HCT116 (cell line): ENCODE measurements around the gene CCNE1. TPM values are rescaled to one million over a fixed set of nuclear protein-coding genes. Genes with fewer than 3 reads are reported as not detected.
"Not testable (repeated sequence)": the region's sequence is repeated elsewhere in the genome, so short reads cannot be mapped to it uniquely, and the experiment has no call there.

Source experiments
- ATAC-seq: fragments of 200-7000 bp; cut with Tn5 transposase; 2 replicates; pipeline ENCODE4 v1.9.1; 2020; ENCODE audit warnings: mild to moderate bottlenecking, moderate library complexity
- BruUV-seq: library from RNA; stranded (reverse); fragments of 400-500 nt; replicated peaks from 2 replicates; lab custom pipeline; 2021; lab: Mats Ljungman, UMichigan
- CTCF ChIA-PET: fragments of 300-600 bp; sonication (Branson Sonifier 250); formaldehyde crosslinking; loops from one replicate; lab custom pipeline; 2021; ENCODE audit warnings: antibody characterized with exemption; lab: Charles Lee
- POLR2A ChIA-PET: fragments of 300-600, 350-600 bp; sonication (Branson Sonifier 250); formaldehyde crosslinking; loops from one replicate; lab custom pipeline; 2021; ENCODE audit warnings: antibody characterized with exemption; lab: Charles Lee
- RAD21 ChIA-PET, 2 experiments: fragments of 300-600 bp; sonication (Branson Sonifier 250); formaldehyde crosslinking; loops; one replicate each; lab custom pipeline; 2023; ENCODE audit warnings: low total read pairs in 2 of 2; ENCODE audit not compliant: uncharacterized antibody in 2 of 2, unreplicated experiment in 2 of 2, low non-redundant PET in 1 of 2; lab: Charles Lee
- DNase-seq: peaks from one replicate; pipeline ENCODE4 v3.0.0-alpha.2; 2010; ENCODE audit warnings: low read depth, low spot score
- H2AFZ ChIP-seq: fragments of 200-600 bp; shearing (Covaris generic), sonication (generic); 2 replicates; pipeline ENCODE4 v1.6.1; 2017; ENCODE audit warnings: low read depth, mixed run types, mixed read lengths, antibody characterized with exemption, low read length; ENCODE audit not compliant: poor library complexity, severe bottlenecking
- H3K27ac ChIP-seq: 2 replicates; pipeline ENCODE4 v1.5.1; 2012; ENCODE audit warnings: low read depth, low read length
- H3K27me3 ChIP-seq: fragments of 200-600 bp; sonication (generic); 2 replicates; pipeline ENCODE4 v1.6.1; 2016; ENCODE audit warnings: mixed run types, low read length, mixed read lengths; ENCODE audit not compliant: insufficient read depth
- H3K36me3 ChIP-seq, 2 experiments: fragments of 200-500 bp in 1 of 2; fragments of 200-600 bp in 1 of 2; sonication (Bioruptor generic) in 1 of 2; sonication (generic) in 1 of 2; 2 replicates each; pipeline versions ENCODE4 v1.5.1 to v1.6.1; 2014 to 2016; ENCODE audit warnings: low read length in 2 of 2, inconsistent platforms in 1 of 2, mixed read lengths in 1 of 2, mixed run types in 1 of 2; ENCODE audit not compliant: insufficient read depth in 2 of 2, control insufficient read depth in 1 of 2
- H3K4me1 ChIP-seq, 2 experiments: fragments of 200-600 bp in 1 of 2; sonication (generic) in 1 of 2; 2 replicates each; pipeline versions ENCODE4 v1.5.1 to v1.6.1; 2012 to 2017; ENCODE audit warnings: low read length in 2 of 2, inconsistent platforms in 1 of 2, mild to moderate bottlenecking in 1 of 2, mixed read lengths in 1 of 2, mixed run types in 1 of 2, moderate library complexity in 1 of 2; ENCODE audit not compliant: insufficient read depth in 2 of 2, control insufficient read depth in 1 of 2
- H3K4me2 ChIP-seq: fragments of 200-600 bp; sonication (generic); 2 replicates; pipeline ENCODE4 v1.6.1; 2017; ENCODE audit warnings: mixed run types, low read length, mixed read lengths
- H3K4me3 ChIP-seq, 2 experiments: fragments of 200-600 bp in 1 of 2; sonication (generic) in 1 of 2; replicated peaks in 1 of 2; 2 replicates each; pipeline ENCODE4 v1.5.1; 2011 to 2016; ENCODE audit warnings: low read length in 2 of 2, control low read depth in 1 of 2, low read depth in 1 of 2, mild to moderate bottlenecking in 1 of 2, mixed read lengths in 1 of 2, mixed run types in 1 of 2
- H3K79me2 ChIP-seq: fragments of 200-600 bp; sonication (generic); 2 replicates; pipeline ENCODE4 v1.6.1; 2017; ENCODE audit warnings: mild to moderate bottlenecking, mixed run types, low read length, moderate library complexity, mixed read lengths; ENCODE audit not compliant: insufficient read depth
- H3K9ac ChIP-seq: fragments of 200-600 bp; sonication (generic); 2 replicates; pipeline ENCODE4 v1.6.1; 2016; ENCODE audit warnings: low read length, mixed read lengths
- H3K9me2 ChIP-seq: fragments of 200-600 bp; sonication (generic), shearing (Covaris generic); 2 replicates; pipeline ENCODE4 v1.6.1; 2017; ENCODE audit warnings: mixed run types, mild to moderate bottlenecking, moderate library complexity; ENCODE audit not compliant: insufficient read depth
- H3K9me3 ChIP-seq, 2 experiments: fragments of 200-500 bp in 1 of 2; fragments of 200-600 bp in 1 of 2; sonication (Bioruptor generic) in 1 of 2; sonication (generic) in 1 of 2; 2 replicates each; pipeline ENCODE4 v1.6.1; 2014 to 2017; ENCODE audit warnings: low read length in 2 of 2, mixed read lengths in 2 of 2, inconsistent platforms in 1 of 2, low read depth in 1 of 2, mild to moderate bottlenecking in 1 of 2, mixed run types in 1 of 2, moderate library complexity in 1 of 2; ENCODE audit not compliant: control insufficient read depth in 1 of 2, insufficient read depth in 1 of 2
- H4K20me1 ChIP-seq: fragments of 200-600 bp; sonication (generic), shearing (Covaris generic); 2 replicates; pipeline ENCODE4 v1.6.1; 2017; ENCODE audit warnings: mixed run types, mild to moderate bottlenecking, moderate library complexity; ENCODE audit not compliant: insufficient read depth
- ATF3 ChIP-seq: IDR thresholded peaks from 2 replicates; pipeline ENCODE4 v1.6.1; 2012
- EGR1 ChIP-seq: IDR thresholded peaks from 2 replicates; pipeline ENCODE4 v1.6.1; 2012; ENCODE audit warnings: low read depth
- EZH2phosphoT487 ChIP-seq: fragments of 200-600 bp; IDR thresholded peaks from 2 replicates; pipeline ENCODE4 v1.6.1; 2018; ENCODE audit warnings: antibody characterized with exemption, borderline replicate concordance
- SP1 ChIP-seq: IDR thresholded peaks from 2 replicates; pipeline ENCODE4 v1.6.1; 2012; ENCODE audit warnings: low read depth
- TCF7L2 ChIP-seq: IDR thresholded peaks from 2 replicates; pipeline ENCODE4 v1.7.0; 2011; ENCODE audit warnings: borderline replicate concordance, inconsistent platforms; ENCODE audit not compliant: insufficient read depth, insufficient read length; ENCODE audit errors: extremely low read depth
- ZNF274 ChIP-seq: fragments of 200-500 bp; sonication (Bioruptor generic); IDR thresholded peaks from 2 replicates; pipeline ENCODE4 v1.6.1; 2014; ENCODE audit warnings: mild to moderate bottlenecking, low read depth, low read length, inconsistent platforms
- intact Hi-C: fragments of 100-400 bp; cut with micrococcal nuclease; formaldehyde crosslinking; loops from 2 replicates; pipeline ENCODE4 v1.10.0; 2022
- total RNA-seq: library from RNA; stranded (reverse); gene quantifications from one replicate; pipeline ENCODE4 v1.2.1, GENCODE V29; 2021; ENCODE audit not compliant: unreplicated experiment

CCNE1 gene
- total RNA-seq, 1 experiment from 2014 or later, result 29.3 TPM

- Histone ChIP-seq H3K27me3 (no peaks in the 10 kb centered on the region), H2AFZ (no peak overlapping the region), H3K4me2 (no peak overlapping the region), H3K79me2 (no peaks in the 10 kb centered on the region), H3K4me1 (peaks cover 0 to 11% of the 10 kb centered on the region in 2 experiments; a peak in 1 of 4 replicates), H4K20me1 (no peaks in the 10 kb centered on the region), H3K4me3 (no peak overlapping the region), H3K9ac (no peak overlapping the region), H3K27ac (no peak overlapping the region), H3K9me2 (no peaks in the 10 kb centered on the region), H3K9me3 (no peaks in the 10 kb centered on the region), H3K36me3 (peaks cover 28 to 31% of the 10 kb centered on the region in 2 experiments)
- CTCF ChIA-PET, result interaction anchor here (0.7 kb wide), 1 partner anchor 14 kb away, joined by 3 read pairs; no protein-coding TSS in a partner anchor
- DNase-seq (no peak), ATAC-seq (no peak)
- RAD21 ChIA-PET, result no interaction called here
- POLR2A ChIA-PET, result interaction anchor here (0.7 kb wide), 1 partner anchor 16 kb away, joined by 7 read pairs; no protein-coding TSS in a partner anchor
- intact Hi-C loops, result no loop called here
- BruUV-seq, result no TSS peak
- TF ChIP-seq EGR1 (no peak), ZNF274 (no peak), ATF3 (no peak), TCF7L2 (no peak), SP1 (no peak), EZH2phosphoT487 (no peak)
Observed at GRCh38 chr19:29823581-29824330, 12.0 kb downstream of the CCNE1 start.

- H3K36me3 ChIP-seq, result peaks cover 20 to 28% of the 10 kb centered on the region in 2 experiments
- CTCF ChIA-PET, BruUV-seq: not testable (repeated sequence)
Observed at GRCh38 chr19:29825263-29825662, 13.5 kb downstream of the CCNE1 start.

More at GRCh38 chr19:29825263-29825662, 13.5 kb downstream of the CCNE1 start:
- H3K4me2 ChIP-seq, H3K4me3 ChIP-seq, H3K79me2 ChIP-seq, H3K9me3 ChIP-seq, H3K9me2 ChIP-seq, intact Hi-C loops, POLR2A ChIA-PET, H3K9ac ChIP-seq, ATAC-seq, RAD21 ChIA-PET, DNase-seq, H3K27me3 ChIP-seq, H2AFZ ChIP-seq, H3K4me1 ChIP-seq, H4K20me1 ChIP-seq, H3K27ac ChIP-seq: not testable (repeated sequence)
